Measurements from ENCODE around the gene GABRG3.

GABRG3 gene

DNA sequence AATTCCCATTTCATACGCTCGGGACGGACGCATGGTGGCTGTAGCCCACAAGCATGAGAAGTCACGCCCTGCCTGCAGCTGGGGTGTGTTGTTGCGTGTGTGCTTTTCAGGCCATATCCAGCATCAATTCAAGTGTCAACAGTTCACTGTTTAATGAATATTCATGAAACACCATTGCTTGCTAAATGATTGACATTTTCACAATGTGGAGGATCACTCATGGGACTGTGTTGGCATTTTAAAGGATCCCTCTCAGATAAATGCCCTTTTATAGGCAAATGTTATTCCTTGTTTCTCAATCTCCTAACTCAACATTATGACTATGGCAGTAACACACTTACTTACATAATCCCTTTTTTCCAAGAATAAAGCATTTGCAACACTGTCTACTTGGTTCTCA lies 511.3 kb downstream of the GABRG3 start:
- no peak for DNase-seq (ENCODE audit: low read depth)
- TF ChIP-seq, protein P1, sequence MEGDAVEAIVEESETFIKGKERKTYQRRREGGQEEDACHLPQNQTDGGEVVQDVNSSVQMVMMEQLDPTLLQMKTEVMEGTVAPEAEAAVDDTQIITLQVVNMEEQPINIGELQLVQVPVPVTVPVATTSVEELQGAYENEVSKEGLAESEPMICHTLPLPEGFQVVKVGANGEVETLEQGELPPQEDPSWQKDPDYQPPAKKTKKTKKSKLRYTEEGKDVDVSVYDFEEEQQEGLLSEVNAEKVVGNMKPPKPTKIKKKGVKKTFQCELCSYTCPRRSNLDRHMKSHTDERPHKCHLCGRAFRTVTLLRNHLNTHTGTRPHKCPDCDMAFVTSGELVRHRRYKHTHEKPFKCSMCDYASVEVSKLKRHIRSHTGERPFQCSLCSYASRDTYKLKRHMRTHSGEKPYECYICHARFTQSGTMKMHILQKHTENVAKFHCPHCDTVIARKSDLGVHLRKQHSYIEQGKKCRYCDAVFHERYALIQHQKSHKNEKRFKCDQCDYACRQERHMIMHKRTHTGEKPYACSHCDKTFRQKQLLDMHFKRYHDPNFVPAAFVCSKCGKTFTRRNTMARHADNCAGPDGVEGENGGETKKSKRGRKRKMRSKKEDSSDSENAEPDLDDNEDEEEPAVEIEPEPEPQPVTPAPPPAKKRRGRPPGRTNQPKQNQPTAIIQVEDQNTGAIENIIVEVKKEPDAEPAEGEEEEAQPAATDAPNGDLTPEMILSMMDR (IDR thresholded peaks at IDR 0.05; ENCODE audit: insufficient read depth, low read depth, low read length, missing control alignments) = no peak
- no peak overlapping the region for H3K4me3 ChIP-seq (ENCODE audit: low read depth, low read length)

DNA sequence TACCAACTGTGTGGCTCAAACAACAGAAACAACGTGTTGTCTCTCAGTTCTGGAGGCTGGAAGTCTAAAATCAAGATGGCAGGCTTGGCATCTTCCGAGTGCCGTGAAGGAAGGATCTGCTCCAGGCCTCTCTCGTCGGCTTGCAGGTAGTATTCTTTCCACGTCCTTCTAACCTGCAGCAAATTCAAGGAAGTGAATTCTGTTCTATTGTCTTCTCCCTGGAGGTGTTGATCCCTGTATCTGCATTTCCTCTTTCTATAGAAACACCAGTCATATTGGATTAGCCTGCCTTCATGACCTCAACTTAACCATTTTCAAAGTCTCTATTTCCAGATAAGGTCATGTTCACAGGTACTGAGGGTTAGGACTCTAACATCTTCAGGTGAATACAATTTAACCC lies 512.1 kb downstream of the GABRG3 start:
- TF ChIP-seq, protein P1 (IDR thresholded peaks at IDR 0.05; ENCODE audit: insufficient read depth, low read depth, low read length, missing control alignments) = no peak

DNA sequence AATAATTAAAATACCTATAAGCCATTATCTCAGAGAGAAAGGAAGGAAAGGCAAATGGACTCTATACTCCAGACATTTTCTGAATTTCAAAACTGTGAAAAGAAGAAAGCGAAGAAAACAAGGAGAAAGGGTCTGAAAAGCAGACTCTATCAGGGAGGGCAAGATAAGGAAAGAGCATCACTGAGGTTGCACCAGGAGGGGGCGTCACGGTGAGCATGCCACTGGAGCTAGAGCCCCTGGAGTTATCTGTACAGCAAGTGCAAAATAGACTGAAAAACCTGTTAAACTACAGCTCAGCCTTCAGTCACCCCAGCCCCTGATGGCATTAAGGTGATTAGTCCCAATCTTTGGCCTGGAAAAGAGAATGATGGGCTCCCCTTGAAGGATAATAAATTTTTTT lies 514.3 kb downstream of the GABRG3 start:
- no peak for DNase-seq (ENCODE audit: low read depth)
- TF ChIP-seq, protein P1 (IDR thresholded peaks at IDR 0.05; ENCODE audit: insufficient read depth, low read depth, low read length, missing control alignments) = no peak
- no peak overlapping the region for H3K4me3 ChIP-seq (ENCODE audit: low read depth, low read length)

More for the DNA sequence above, 512.1 kb downstream of the GABRG3 start:
- no peak overlapping the region for H3K4me3 ChIP-seq (ENCODE audit: low read depth, low read length)
- no peak for DNase-seq (ENCODE audit: low read depth)

DNA sequence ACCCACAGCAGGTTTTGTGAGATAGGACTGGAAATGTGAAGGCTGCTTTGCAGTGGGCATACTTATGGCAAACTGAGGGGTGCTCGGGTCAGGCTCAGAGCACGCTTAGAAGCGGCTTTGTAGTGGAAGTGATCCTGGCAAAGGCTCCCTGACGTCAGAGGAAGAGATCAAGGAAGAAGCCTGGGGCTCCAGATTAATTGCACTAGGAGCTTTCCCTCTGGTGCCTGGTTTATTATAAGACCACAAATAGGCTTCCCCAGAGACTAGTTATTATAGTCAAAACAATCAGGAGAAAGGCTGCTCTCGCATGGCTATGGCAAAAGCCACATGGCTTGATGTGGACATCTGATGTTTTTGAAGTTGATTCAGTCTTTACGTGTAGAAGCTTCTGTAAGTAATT lies 515.1 kb downstream of the GABRG3 start:
- TF ChIP-seq, protein P1 (IDR thresholded peaks at IDR 0.05; ENCODE audit: insufficient read depth, low read depth, low read length, missing control alignments) = no peak
- H3K4me3 ChIP-seq (ENCODE audit: low read depth, low read length) = no peak overlapping the region
- DNase-seq (ENCODE audit: low read depth) = no peak

DNA sequence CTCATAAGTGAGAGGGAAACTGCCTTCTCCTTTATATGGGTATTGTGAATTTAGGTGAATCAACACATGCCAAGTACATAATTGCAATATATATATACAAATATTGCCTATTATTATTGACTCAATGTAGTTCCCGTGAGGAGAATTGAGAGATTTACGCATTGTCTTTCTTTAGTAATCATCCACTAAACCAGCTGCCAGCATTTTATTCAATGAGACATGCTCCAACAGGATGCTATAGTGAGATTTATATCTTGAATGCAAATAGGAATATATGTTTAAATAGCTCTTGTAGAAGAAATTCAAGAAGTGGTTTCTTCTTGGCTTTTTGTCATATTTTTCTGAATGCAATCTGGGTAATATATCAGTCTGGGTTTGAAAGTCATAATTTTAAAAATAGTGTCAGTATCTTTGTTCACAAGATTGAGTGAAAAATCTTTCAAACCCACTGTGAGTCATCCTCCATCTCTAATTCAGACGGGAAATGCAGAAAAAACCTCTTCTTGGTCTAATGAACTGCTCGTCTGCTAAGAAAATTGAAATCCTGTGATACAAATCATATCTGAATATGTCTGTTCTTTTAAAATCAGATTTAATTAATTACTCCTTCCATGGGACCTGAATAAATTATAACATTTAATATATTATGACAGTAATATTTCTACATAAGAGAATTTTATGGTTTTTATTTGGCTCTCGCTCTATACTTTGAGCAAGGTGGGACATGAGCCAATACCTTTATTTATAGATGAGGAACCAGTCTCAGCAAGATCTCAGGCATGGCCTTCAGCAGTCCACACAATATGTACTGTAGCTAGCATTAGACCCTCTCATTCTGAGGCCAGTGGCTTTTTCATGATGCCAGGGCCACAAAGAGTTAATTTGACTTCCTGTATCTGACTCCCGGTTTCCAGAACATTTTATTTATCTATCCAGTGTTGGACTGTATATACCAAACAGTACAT lies 516.0 kb downstream of the GABRG3 start:
- H3K4me3 ChIP-seq (ENCODE audit: low read depth, low read length) = no peak overlapping the region
- TF ChIP-seq, protein P1 (IDR thresholded peaks at IDR 0.05; ENCODE audit: insufficient read depth, low read depth, low read length, missing control alignments) = no peak
- DNase-seq (ENCODE audit: low read depth) = no peak

DNA sequence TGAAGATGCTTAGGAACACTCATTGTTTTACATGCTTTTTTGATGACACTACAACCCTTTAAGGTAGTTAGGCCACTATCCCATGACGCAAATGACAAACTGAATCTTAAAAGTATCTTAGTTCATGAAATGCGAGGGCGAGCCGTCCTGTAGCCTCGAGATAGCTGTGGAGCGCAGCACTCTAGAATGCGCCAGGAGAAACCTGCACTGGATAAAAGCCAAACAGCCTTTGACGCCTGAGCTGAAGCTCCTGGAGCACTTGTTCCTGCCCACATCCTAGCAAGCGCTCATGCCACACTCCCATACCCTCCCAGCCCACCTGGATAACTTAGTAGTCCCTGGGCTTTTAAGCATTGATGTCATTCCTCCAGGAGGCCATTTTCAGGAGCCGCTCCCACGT lies 516.9 kb downstream of the GABRG3 start:
- no peak for DNase-seq (ENCODE audit: low read depth)
- TF ChIP-seq, protein P1 (IDR thresholded peaks at IDR 0.05; ENCODE audit: insufficient read depth, low read depth, low read length, missing control alignments) = no peak
- no peak overlapping the region for H3K4me3 ChIP-seq (ENCODE audit: low read depth, low read length)

All from GM12865 (cell line).